ENCODE results near the gene APOBEC2. TPM values are rescaled to one million over a fixed set of nuclear protein-coding genes. Genes with fewer than 3 reads are reported as not detected.
"Not testable (repeated sequence)": the region's sequence is repeated elsewhere in the genome, so short reads cannot be mapped to it uniquely, and the experiment has no call there.

The APOBEC2 gene
- total RNA-seq, 1 donor from 2014 or later = not detected

DNA sequence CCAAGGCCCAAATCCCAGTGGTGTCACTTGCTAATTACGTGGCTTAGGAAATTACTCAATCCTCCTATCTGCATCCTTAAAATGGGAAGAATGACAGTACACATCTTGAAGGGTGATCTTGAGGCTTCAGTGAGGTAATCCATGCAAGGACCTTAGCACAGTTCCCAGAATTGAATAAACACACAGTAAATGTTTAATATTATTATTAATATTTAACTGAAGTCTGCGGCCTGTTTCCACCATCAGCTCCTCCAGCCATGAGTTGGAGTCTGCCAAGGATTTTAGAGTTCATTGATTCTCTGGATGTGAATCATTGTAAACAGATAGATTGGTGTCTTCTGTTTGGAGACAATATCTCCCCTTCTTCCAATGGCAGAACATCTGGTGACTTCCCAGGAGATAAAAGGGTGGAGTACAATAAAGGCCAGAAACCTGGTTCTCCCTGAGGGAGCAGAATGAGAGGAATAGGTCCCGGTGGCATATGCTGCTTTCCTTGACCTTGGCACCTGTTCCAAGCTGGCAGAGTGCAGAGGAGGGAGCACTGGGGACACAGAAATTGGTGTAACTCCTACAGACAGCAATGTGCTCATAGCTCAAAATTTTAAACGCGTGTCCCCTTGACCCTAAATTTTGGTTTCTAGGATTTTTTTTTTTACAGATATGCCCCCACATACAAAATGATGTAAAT lies 39.4 kb upstream of the APOBEC2 start:
- DNase-seq (ENCODE audit: low read depth, low spot score) = no peak

GRCh38 chr6:41014780-41015179 lies 38.2 kb upstream of the APOBEC2 start:
- Mint-ChIP-seq H3K9me3 (no peaks in the 10 kb centered on the region), H3K27me3 (ENCODE audit: low read depth) (no peaks in the 10 kb centered on the region), H3K4me3 (no peak overlapping the region), H3K4me1 (no peaks in the 10 kb centered on the region), H3K27ac (ENCODE audit: unreplicated experiment) (peak overlapping the region; percentile 65), H3K36me3 (ENCODE audit: low read depth) (peaks cover 3% of the 10 kb centered on the region)
- no peak for TF ChIP-seq CTCF (conservative IDR thresholded peaks at IDR 0.05)
- DNase-seq (ENCODE audit: low read depth, low spot score) = no peak

More for the DNA sequence above, 39.4 kb upstream of the APOBEC2 start:
- no peak overlapping the region for H3K4me3 Mint-ChIP-seq
- TF ChIP-seq CTCF (conservative IDR thresholded peaks at IDR 0.05) = no peak
- no peaks in the 10 kb centered on the region for H3K4me1 Mint-ChIP-seq
- no peak overlapping the region for H3K27ac Mint-ChIP-seq (ENCODE audit: unreplicated experiment)
- no peaks in the 10 kb centered on the region for H3K27me3 Mint-ChIP-seq (ENCODE audit: low read depth)
- H3K9me3 Mint-ChIP-seq = no peaks in the 10 kb centered on the region
- H3K36me3 Mint-ChIP-seq (ENCODE audit: low read depth) = peaks cover 3% of the 10 kb centered on the region

GRCh38 chr6:41015860-41016259 lies 37.1 kb upstream of the APOBEC2 start:
- not testable (repeated sequence) for H3K27me3 Mint-ChIP-seq (ENCODE audit: low read depth); H3K36me3 Mint-ChIP-seq (ENCODE audit: low read depth); H3K4me3 Mint-ChIP-seq; DNase-seq (ENCODE audit: low read depth, low spot score); H3K9me3 Mint-ChIP-seq; H3K27ac Mint-ChIP-seq (ENCODE audit: unreplicated experiment); H3K4me1 Mint-ChIP-seq

DNA sequence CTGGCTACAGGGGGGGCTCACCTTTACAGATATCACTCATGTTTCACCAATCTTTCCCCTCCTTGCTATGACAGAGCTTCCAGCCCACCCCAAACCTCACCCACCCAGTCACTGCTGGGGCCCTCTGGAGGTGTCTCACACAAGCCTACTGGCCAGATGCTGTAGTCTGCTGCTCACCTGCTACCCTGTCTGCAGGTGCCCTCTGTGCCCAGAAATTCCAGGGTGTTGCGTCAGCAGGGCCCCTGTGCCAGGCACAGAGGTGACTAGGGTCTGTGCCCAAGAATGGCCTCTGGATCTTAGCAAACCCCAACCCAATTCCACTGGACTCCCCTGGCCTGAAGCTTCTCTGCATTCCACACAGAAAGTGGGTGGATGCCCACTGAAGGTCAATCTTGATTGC lies 35.3 kb upstream of the APOBEC2 start:
- peaks cover 3% of the 10 kb centered on the region for H3K36me3 Mint-ChIP-seq (ENCODE audit: low read depth)
- H3K4me3 Mint-ChIP-seq = no peak overlapping the region
- no peaks in the 10 kb centered on the region for H3K9me3 Mint-ChIP-seq
- TF ChIP-seq CTCF (conservative IDR thresholded peaks at IDR 0.05) = no peak
- H3K27ac Mint-ChIP-seq (ENCODE audit: unreplicated experiment) = no peak overlapping the region
- no peaks in the 10 kb centered on the region for H3K4me1 Mint-ChIP-seq
- no peaks in the 10 kb centered on the region for H3K27me3 Mint-ChIP-seq (ENCODE audit: low read depth)
- DNase-seq (ENCODE audit: low read depth, low spot score) = no peak

GRCh38 chr6:41021832-41022231 lies 31.2 kb upstream of the APOBEC2 start:
- TF ChIP-seq CTCF (conservative IDR thresholded peaks at IDR 0.05) = no peak
- no peak for DNase-seq (ENCODE audit: low read depth, low spot score)

GRCh38 chr6:41022294-41022693 lies 30.7 kb upstream of the APOBEC2 start:
- Mint-ChIP-seq H3K9me3 (no peaks in the 10 kb centered on the region), H3K27ac (ENCODE audit: unreplicated experiment) (no peak overlapping the region), H3K4me1 (peaks cover 11% of the 10 kb centered on the region), H3K27me3 (ENCODE audit: low read depth) (no peaks in the 10 kb centered on the region), H3K36me3 (ENCODE audit: low read depth) (no peaks in the 10 kb centered on the region), H3K4me3 (no peak overlapping the region)
- no peak for DNase-seq (ENCODE audit: low read depth, low spot score)
- TF ChIP-seq CTCF (conservative IDR thresholded peaks at IDR 0.05) = no peak

More at GRCh38 chr6:41021832-41022231, 31.2 kb upstream of the APOBEC2 start:
- H3K27me3 Mint-ChIP-seq (ENCODE audit: low read depth) = no peaks in the 10 kb centered on the region
- H3K4me1 Mint-ChIP-seq = peaks cover 7% of the 10 kb centered on the region
- H3K36me3 Mint-ChIP-seq (ENCODE audit: low read depth) = no peaks in the 10 kb centered on the region
- no peak overlapping the region for H3K27ac Mint-ChIP-seq (ENCODE audit: unreplicated experiment)
- no peak overlapping the region for H3K4me3 Mint-ChIP-seq
- no peaks in the 10 kb centered on the region for H3K9me3 Mint-ChIP-seq
